Left kidney (tissue), 2 donors: ENCODE data around the gene MEIS2. TPM values are rescaled to one million over a fixed set of nuclear protein-coding genes. Genes with fewer than 3 reads are reported as not detected.

Experiments
- DNase-seq: peaks from one replicate; pipeline ENCODE4 v3.0.0-alpha.2; 2013
- polyA plus RNA-seq: library from polyadenylated mRNA; unstranded; fragments of 120-200 nt; gene quantifications from one replicate; pipeline ENCODE4 v1.2.1, GENCODE V29; 2013; ENCODE audit not compliant: insufficient read length

Gene MEIS2
- polyA plus RNA-seq, 1 donor: 178 TPM

DNA sequence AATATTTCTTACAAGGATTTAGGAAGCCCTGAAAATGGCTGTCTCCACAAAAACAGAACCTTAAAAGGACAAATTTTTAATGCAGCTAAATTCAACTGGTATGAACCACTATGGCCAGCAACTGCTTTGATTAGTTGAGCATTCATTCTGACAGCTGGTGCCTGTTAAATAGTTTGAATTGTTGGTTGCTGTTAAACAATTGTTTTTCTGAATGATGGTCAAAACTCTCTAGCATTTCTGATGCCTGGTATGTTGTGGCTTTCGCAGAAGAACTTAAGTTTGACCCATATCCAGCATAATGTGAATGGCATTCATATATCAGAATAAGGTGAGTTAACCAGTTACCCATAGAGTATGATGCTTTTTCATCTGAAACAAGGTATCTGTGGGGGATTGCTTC lies 138.4 kb downstream of the MEIS2 start:
- DNase-seq: no peak

DNA sequence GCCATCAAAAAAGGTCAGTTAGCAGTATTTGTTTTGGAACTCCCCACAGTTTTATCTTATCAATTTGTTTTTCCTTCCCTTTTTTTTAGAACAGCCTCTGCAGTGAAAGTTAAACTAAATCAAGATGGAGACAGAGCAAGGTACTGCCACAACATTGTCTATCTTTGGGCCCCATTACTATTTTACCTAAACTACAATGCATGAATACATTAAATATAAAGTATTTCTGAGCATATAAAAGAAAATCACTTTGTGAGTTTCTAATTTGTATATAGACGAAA lies 139.5 kb downstream of the MEIS2 start:
- DNase-seq: no peak

DNA sequence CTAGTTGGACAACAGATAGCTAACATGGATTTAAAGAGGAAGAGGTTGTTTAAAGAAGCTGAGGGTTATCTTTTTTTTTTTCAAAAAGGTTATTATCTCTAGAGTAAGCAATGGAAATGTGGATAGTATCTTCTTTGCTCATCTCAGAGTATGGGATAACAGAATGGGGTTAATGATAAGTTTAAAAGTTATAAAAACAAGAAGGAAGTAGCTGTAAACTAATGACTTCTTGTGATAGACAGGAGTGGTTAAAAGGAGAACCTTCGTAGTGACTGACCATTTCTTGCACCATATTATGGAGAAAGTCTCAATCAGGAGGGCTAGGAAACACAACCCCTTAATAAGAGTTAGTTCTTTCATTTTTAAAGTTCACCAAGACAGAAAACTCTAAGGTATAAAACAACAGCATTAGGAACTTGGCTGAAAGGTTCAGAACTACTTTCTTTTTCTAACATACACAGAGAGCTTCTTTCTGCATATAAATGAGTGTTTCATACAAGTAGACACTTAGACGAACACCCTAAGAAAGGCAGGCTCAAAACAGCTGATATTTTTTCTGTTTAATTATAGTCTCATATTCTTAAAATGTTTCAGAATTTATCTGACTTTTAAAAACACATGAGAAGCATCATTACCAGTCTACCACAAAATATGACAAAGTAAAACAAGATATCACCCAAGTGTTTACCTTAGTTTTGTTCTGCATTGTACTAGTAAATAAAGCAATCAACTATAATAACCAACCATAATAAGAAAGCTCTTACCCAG lies 140.0 kb downstream of the MEIS2 start:
- DNase-seq: no peak

DNA sequence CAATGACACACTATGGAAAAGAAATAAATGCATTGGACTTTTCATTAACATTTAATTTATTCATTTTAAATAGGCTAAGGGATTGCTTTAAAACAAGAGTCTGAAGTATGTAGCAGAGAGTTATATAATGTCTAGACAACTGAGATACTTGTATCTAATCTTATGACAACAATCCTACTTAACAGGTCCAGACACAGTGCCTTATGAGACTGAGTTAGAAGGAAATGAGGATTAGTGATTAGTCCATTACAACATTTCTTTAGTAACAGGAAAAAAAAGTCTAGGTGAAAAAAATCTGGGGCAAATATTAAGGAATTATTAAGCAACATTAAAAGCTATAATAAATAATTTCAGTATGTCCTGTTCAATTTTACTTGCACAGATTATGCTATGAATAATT lies 140.6 kb downstream of the MEIS2 start:
- DNase-seq: no peak

DNA sequence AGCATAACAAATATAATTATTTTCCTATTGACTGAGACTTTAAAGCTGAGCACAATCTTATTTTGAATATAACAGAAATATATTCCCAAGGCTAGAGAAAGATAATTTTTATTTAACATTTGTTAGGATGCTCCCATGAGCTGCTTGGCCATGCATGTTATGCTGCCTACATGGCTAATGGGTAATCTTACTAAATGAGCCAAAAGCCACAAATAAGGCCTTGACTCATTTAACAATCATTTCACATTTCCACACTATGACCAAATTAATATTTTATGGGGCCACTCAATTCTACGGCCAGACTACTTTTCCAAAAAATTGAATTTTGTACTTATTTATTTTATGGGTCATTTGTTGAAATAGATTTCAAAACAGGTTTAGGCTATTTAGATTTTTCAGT lies 141.7 kb downstream of the MEIS2 start:
- DNase-seq: no peak

DNA sequence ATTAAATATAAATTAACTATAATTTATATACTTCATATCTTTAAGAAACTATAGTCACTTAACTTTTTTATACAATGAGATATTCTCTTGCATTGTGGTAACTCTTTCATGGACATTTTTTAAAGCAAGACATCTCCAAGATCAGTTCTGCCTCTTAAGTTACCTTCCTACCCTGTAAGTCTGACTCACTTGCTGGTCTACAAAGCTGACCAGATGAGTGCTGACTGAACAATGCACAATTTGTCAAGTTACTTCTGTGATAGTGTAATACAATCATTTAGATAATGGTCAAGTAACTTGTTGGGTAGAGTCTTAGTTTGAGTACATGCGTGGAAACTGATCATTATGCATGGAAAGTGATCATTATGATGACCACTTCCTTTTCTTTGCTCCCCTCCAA lies 145.9 kb downstream of the MEIS2 start:
- DNase-seq: no peak

DNA sequence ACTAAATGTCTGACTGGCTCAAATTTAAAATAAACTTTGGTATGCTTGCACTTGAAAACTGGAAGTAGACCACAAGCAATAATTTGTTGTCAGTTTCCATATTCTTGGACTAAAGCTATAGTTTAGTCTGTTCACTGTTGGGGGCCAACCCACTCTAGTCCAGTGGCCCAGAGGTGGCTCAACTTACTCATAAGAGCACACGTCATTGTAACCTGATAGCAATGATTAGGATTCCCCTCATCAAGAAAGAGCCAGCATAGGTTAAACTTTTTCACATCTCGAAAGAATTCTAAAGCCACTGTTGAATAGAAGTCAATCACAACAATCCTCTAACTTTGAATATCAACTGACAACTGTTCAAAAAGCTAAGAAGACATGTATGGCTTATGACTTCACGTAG lies 147.0 kb downstream of the MEIS2 start:
- DNase-seq: no peak

DNA sequence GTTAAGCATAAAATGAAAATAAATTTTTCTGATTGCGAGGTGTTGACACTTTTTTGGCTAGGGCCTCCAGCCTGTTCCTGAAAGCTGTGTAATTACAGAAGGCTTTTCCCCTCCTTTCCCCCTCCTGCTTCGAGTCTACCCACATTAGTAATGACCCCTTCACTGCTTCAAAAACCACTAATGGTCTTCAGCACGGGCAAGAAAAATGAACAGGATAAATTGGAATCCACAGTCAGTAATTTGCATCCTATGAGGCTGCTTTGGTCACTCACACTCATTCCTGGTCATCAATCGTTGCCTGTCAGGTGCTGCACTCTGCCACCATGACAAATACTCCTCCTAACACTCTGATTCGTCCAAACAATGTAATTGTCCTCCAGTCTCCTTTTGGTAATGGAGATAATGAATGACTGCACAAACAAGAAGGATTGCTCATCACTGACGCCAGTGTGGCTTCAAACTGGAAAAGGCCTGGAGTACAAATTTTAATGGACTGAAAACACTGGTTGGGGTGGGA lies 148.6 kb downstream of the MEIS2 start:
- no peak for DNase-seq

DNA sequence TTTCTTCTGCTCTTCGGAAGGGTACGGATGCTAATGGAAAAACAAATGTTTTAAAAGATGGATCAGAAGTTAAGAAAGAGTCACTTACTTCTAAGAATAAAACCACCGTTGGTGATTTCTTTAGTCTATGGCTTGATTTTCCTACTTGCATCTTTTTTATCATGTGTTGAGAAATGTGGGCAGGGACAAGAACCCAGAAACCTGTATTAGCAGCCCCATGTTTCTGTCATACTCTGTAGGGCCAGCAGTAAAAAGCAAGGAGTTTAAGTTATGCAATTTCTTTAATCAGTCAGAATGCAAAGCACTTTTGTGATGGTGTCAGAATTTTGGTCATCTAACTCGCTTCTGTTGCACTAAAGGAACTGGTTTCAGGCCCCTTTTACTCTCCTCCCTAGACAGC lies 150.0 kb downstream of the MEIS2 start:
- no peak for DNase-seq

DNA sequence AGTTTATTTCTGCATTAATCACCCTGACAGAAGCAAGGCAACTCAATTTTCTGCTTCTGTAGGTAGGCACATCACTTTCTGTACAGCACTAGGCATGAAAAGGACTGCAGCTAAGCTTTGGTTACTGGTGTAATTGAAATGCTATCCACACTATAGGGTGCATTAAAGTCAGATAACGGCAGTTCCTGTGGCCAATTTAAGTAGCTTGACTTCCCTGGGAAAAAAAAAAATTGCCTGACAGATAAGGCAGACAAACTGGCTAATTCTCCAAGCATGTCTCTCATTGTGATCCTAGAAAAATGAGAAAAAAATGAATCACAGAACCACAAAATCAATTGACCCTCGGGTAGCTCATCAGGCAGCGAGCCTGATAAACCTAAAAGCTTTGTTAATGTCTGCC lies 151.4 kb downstream of the MEIS2 start:
- DNase-seq: no peak

DNA sequence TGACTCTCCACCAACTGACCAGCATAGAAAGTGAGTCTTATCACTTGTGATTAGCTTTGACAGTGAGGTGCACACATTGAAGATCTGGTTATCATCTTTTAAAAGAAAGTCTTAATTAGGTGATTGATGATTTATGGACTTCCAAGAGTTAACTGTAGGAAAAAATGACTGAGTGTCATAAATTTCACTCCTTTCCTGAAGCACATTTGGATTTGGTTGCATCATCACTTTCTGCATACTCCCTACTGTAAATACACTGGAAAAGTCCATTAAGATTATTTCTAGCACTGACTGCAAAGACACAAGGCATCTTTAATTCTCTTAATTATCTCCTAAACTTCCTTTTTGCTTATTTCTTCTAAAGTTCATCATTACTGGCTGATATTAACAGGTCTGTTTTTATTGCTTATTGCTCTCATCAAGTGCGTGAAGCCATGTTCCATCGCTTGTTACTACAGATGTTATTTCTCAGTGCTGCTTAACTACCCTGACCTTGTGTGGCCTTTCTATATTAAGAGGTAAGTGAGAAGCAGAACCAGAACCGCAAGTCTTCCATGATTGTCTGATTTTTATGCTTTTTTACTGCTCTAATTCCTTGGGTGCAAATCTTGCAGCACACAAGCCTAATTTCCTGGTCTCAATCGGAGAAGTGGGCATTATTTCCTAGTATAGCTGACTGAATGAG lies 153.2 kb downstream of the MEIS2 start:
- DNase-seq: no peak

DNA sequence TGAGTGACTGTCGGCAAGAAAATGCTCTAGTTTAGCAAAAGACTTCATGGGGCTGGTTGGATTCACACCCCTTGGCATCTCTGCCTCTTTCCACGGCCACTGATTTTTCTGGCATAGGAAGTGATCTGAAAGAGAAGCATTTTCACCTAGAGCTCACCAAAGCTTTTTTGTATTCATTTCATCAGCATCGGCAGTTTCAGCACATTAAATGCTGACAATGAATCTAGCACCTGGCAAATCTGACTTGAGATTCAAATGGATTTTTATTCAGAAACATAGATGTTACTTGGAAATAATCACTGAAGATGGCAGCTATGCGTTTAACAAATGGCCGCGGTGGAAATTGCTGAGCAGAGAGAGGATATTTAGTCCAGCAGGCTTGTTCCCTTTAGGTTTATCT lies 155.9 kb downstream of the MEIS2 start:
- no peak for DNase-seq

DNA sequence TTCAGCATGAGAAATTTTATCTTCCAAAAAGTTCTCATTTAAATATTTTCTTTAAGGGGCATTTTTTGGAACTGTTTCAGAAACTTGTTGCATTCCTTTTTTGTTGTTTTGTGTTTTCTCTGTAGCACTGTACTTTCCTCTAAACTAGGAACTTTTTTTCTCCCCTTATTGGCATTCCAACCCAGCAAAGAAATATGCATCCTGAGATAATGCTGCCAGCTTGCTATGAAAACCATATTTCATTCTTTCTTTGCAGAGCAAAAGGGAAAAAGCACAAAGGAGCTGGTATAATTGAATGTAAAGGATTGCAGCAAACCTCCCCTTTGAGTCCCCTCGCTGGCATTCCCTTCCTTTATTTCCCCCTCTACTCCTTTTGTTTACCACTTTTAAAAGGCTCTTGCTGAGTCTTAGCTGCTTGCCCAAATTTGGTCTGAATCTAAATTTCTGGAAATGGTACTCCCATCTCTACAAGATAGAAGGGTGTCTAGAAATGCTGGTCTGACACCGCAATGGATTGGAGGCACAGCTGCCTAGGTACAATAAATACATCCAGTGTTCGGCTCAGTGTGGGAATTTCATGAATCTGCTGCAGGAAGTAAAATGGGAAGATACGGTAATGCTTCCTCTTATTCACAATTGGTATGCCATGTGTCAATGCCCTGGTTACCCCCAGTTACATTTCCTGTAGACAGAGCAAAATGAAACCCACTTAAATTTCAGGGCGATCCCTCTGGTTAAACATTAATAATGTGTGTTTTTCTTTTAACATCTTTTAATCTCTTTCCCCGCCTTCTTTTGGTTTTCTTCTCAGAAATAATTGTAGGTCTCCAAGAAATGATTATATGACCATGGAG lies 156.6 kb downstream of the MEIS2 start:
- no peak for DNase-seq

DNA sequence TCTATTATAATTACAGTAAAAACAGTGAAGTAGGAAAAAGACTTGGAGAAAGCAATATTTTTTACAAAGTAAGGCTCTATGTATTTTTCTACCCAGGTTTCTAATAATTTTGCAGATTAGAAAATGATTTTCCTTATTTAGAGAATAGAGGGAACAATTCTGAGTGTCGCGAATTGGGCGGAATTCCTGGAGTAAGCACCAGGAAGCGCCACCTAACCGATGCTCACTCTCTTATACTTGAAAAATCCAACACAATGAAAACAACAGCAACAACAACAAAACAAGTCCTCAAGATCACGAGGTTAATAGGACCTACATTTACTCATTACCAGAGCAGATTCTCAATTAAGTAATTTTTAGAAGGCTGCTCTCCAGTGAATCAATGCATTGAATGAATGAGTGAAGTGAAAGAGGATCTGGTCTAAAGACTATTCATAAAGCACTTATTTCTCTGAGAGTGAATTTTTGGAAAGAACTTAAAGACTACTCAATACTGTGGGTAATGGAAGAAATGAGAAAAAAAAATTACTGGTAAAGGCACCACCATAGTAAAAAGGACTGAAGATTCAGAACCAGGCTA lies 158.0 kb downstream of the MEIS2 start:
- DNase-seq: no peak

DNA sequence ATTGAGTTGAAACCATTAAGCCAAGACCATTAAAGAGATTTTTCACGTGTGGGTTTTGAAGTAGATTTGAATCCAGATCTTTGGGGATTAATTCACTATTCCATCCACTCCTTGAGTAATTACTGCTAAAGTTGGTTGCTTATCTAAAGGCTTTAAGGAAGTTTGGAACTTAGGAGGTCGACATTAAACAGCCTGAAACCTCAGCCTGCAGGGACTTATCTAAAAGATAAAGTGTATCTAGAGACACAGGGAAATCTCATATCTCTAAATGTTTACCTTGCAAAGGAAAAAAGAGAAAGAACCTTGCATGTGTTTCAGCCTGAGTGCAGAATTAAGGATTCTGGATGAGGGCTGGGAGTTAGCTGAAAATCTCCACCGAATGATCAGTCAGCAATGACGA lies 158.6 kb downstream of the MEIS2 start:
- no peak for DNase-seq

DNA sequence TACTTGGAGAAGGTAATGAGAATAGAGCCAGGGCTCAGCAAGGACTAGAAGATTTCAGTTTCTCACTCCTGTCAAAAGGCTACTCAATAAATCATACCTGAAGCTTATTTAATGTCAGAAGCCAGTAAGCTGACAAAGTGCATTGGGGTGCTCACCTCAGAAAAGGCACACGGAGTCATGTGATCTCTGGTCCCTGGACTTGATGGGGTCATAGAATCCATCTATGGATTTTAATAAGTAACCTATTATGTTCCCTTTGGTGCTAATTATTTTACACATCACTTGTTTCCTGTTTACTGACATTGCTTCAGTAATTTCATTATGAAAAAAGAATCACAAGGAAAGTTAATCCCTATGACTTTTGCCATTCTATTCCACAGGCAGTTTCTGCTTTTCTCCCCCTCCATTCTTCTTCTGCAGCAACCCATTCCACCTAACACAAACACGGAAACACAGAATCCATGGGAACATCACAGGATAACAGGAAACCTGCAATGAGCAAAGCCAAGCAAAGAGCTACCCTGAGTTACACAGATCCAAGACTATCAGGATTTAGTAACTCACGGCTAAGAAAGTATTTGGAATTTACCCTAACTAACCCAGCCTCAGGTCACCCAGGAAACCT lies 159.6 kb downstream of the MEIS2 start:
- no peak for DNase-seq

DNA sequence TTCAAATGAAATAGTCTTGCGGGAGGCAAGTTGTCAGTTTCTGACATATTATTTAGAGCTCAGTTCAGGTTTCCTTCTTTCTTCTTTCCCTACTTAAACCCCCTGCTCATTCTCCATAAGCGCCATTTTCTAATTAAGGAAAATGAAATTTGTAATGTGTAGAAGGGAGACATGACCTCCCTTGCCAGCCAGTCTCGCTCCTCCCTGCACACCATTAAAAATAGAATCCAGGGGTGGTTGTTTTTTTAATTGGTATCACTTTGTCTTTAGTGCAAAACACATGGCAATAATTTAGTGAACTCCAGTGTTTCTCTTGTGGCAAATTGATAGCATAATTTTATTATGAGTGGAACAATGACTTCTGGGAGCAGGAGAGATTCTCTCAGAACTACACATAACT lies 160.1 kb downstream of the MEIS2 start:
- no peak for DNase-seq

DNA sequence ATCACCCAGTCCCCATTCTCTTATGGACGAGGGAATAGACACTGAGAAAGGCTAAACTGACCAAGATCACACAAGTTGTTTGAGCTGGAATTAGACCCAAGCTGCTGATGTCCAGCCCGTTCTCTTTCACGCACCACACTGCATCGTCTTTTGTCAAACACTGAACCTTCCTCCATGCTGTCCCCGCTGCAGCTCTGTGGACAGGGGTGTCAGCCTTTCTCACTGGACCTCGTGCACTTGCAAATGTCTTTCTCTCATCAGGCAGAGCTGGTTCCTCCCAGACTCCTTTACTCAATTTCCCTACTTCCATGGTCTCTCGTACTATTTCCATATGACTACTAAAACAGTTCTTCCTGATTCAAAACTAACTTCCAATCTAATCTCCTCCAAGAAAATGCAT lies 161.6 kb downstream of the MEIS2 start:
- DNase-seq: no peak

DNA sequence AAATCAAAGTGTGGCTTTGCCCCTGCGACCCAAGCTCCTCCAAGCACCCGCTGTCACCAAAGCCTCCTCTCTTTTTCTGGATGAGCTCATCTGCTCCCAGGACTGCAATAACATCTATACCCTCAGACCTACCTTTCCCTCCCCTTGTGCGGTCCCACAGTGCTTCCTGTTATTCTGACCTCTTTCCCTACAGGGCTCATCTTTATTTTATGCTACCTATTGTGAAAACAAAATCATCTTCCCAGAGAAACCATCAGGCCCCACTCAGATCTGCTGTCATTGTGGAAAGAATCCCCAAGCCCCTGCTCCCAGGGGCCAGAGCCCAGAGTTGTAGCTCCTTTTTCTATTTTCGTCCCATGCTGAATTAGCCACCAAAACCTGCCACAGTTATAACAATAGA lies 162.2 kb downstream of the MEIS2 start:
- DNase-seq: no peak

DNA sequence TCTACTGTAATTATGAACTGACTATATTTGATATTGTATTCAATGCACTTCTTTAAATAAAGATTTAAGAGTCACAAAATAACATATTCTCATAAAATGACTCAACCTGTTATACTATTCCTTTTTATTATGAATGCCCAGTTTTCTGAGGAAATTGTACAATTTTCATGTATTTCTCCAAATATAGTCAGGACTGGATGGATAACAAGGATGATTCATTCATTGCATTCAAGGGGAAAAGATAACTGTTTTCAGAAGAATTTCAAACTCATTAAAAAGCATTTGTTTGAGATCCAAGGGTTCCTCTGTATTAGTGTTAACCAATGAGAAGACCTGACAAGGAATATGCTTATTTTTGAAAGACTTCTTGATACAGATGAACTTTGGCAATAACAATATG lies 163.7 kb downstream of the MEIS2 start:
- no peak for DNase-seq

DNA sequence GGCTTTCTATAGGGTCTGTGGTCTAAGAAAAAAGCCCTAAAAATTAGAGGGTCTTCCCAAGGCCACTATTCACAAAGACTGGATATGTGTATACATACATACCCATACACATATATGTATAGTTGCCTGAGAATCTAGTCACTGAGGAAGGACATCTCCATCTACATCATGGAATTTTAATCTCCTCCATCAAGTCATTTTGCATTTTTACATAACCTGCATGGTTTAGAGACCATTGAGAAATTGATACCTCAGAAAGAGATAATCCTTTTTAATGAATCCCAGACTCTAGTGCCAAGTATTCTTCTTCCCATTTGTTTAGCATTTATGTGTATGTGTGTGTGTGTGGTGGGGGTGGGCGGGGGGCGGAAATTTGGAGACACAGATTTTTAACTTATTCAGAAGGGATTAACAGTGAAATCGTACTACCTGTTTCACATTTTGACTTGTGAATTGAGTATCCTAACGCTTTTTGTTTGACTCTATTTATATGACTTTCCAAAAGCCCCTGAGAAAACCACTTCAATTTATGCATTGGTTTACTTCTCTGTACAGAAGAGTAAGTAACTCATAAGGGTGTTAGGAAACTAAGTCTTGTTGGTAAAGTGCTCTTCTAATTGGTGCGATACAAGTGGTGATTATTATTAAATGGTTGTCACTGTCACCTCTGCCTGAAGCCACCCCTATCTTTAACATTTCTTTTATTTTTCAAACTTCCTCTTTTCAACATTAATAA lies 166.9 kb downstream of the MEIS2 start:
- DNase-seq: no peak

DNA sequence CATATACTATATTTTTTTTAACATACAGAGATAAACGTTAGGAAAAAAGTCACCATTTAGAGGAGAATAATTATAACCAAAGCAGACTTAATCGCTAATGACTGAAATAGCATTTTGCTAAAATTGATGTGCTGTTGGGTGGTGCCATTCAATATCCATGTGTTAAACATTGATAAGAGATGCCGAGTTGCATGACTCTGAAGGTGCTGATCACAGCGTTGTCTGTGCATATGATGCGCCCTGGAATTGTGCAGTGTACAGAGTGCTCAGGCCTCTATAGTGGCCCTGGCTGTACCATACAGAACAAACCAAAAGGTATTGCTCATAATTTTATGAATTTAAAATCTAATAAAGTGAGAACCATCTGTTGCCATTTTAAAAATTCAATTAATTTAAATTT lies 168.3 kb downstream of the MEIS2 start:
- no peak for DNase-seq
